Nephron (organoid): ENCODE measurements around the gene LATS2.
A peak's percentile ranks its signal among the peaks of the same experiment; 100 is the strongest.

Experiments used
- H3K27ac Mint-ChIP-seq, 3 experiments: 2 replicates each; pipeline ENCODE4 v1.8.0; 2020; ENCODE audit warnings: mixed read lengths in 3 of 3, mild to moderate bottlenecking in 2 of 3, moderate library complexity in 1 of 3
- H3K27me3 Mint-ChIP-seq: 2 replicates; pipeline ENCODE4 v1.8.0; 2021; ENCODE audit warnings: low read depth, mild to moderate bottlenecking, moderate library complexity, mixed read lengths
- H3K36me3 Mint-ChIP-seq: 2 replicates; pipeline ENCODE4 v1.8.0; 2020; ENCODE audit warnings: low read depth, mixed read lengths
- H3K4me1 Mint-ChIP-seq: 2 replicates; pipeline ENCODE4 v1.8.0; 2020; ENCODE audit warnings: mixed read lengths
- H3K4me3 Mint-ChIP-seq, 3 experiments: 2 replicates each; pipeline ENCODE4 v1.8.0; 2020; ENCODE audit warnings: mild to moderate bottlenecking in 3 of 3, mixed read lengths in 3 of 3, moderate library complexity in 2 of 3
- H3K9me3 Mint-ChIP-seq: 2 replicates; pipeline ENCODE4 v1.8.0; 2020; ENCODE audit warnings: mixed read lengths
- CTCF ChIP-seq, 3 experiments: fragments of 200-600 bp; sonication (generic); IDR thresholded peaks; one replicate each; pipeline ENCODE4 v1.5.0; 2021; ENCODE audit warnings: antibody characterized with exemption in 3 of 3; ENCODE audit not compliant: unreplicated experiment in 3 of 3

The LATS2 gene

GRCh38 chr13:21058361-21058760 lies 3.0 kb downstream of the LATS2 start:
- TF ChIP-seq CTCF (IDR thresholded peaks at IDR 0.05; ENCODE audit: unreplicated experiment in 3 of 3), result no peak
- no peaks in the 10 kb centered on the region for H3K9me3 Mint-ChIP-seq
- peak overlapping the region; percentile 83 to 91 (median 83) for H3K4me3 Mint-ChIP-seq
- peaks cover 33% of the 10 kb centered on the region for H3K4me1 Mint-ChIP-seq
- H3K27me3 Mint-ChIP-seq, result peaks cover 6% of the 10 kb centered on the region
- H3K27ac Mint-ChIP-seq, result peak overlapping the region; percentile 41 to 69 (median 48)
- H3K36me3 Mint-ChIP-seq, result peaks cover 4% of the 10 kb centered on the region

GRCh38 chr13:21055511-21056045 lies 5.8 kb downstream of the LATS2 start:
- no peaks in the 10 kb centered on the region for H3K27me3 Mint-ChIP-seq
- peaks cover 33% of the 10 kb centered on the region for H3K4me1 Mint-ChIP-seq
- no peak for TF ChIP-seq CTCF (IDR thresholded peaks at IDR 0.05; ENCODE audit: unreplicated experiment in 3 of 3)
- peak overlapping the region in 1 of 3 experiments; percentile 44 for H3K27ac Mint-ChIP-seq
- no peaks in the 10 kb centered on the region for H3K9me3 Mint-ChIP-seq
- peaks cover 6% of the 10 kb centered on the region for H3K36me3 Mint-ChIP-seq
- H3K4me3 Mint-ChIP-seq, result peak overlapping the region in 1 of 3 experiments; percentile 43

GRCh38 chr13:21055016-21055415 lies 6.4 kb downstream of the LATS2 start:
- H3K27ac Mint-ChIP-seq, result no peak overlapping the region

GRCh38 chr13:21054313-21054712 lies 7.1 kb downstream of the LATS2 start:
- H3K4me3 Mint-ChIP-seq, result no peak overlapping the region

More at GRCh38 chr13:21055016-21055415, 6.4 kb downstream of the LATS2 start:
- no peak for TF ChIP-seq CTCF (IDR thresholded peaks at IDR 0.05; ENCODE audit: unreplicated experiment in 3 of 3)
- no peak overlapping the region for H3K4me3 Mint-ChIP-seq
- H3K36me3 Mint-ChIP-seq, result peaks cover 6% of the 10 kb centered on the region
- peaks cover 33% of the 10 kb centered on the region for H3K4me1 Mint-ChIP-seq
- H3K27me3 Mint-ChIP-seq, result no peaks in the 10 kb centered on the region
- no peaks in the 10 kb centered on the region for H3K9me3 Mint-ChIP-seq

GRCh38 chr13:21053231-21053630 lies 8.2 kb downstream of the LATS2 start:
- Mint-ChIP-seq H3K27ac (peak overlapping the region in 2 of 3 experiments; percentile 3 to 49), H3K27me3 (no peaks in the 10 kb centered on the region), H3K4me3 (no peak overlapping the region), H3K9me3 (no peaks in the 10 kb centered on the region), H3K36me3 (peaks cover 6% of the 10 kb centered on the region), H3K4me1 (peaks cover 32% of the 10 kb centered on the region)
- no peak for TF ChIP-seq CTCF (IDR thresholded peaks at IDR 0.05; ENCODE audit: unreplicated experiment in 3 of 3)

More at GRCh38 chr13:21054313-21054712, 7.1 kb downstream of the LATS2 start:
- Mint-ChIP-seq H3K4me1 (peaks cover 38% of the 10 kb centered on the region), H3K36me3 (peaks cover 6% of the 10 kb centered on the region), H3K27ac (no peak overlapping the region), H3K27me3 (no peaks in the 10 kb centered on the region), H3K9me3 (no peaks in the 10 kb centered on the region)
- TF ChIP-seq CTCF (IDR thresholded peaks at IDR 0.05; ENCODE audit: unreplicated experiment in 3 of 3), result no peak

GRCh38 chr13:21051675-21052074 lies 9.7 kb downstream of the LATS2 start:
- no peak for TF ChIP-seq CTCF (IDR thresholded peaks at IDR 0.05; ENCODE audit: unreplicated experiment in 3 of 3)
- H3K9me3 Mint-ChIP-seq, result no peaks in the 10 kb centered on the region
- no peak overlapping the region for H3K4me3 Mint-ChIP-seq
- H3K4me1 Mint-ChIP-seq, result peaks cover 25% of the 10 kb centered on the region
- H3K27ac Mint-ChIP-seq, result no peak overlapping the region
- H3K36me3 Mint-ChIP-seq, result peaks cover 6% of the 10 kb centered on the region
- no peaks in the 10 kb centered on the region for H3K27me3 Mint-ChIP-seq
